CD4-positive, CD25-positive, alpha-beta regulatory T cell (primary cell): ENCODE data around the gene ZNF385A. TPM values are rescaled to one million over a fixed set of nuclear protein-coding genes. Genes with fewer than 3 reads are reported as not detected.

Experiments
- ATAC-seq, 2 donors: fragments of 150-1000 bp; cut with Tn5 transposase; one replicate each; pipeline ENCODE4 v1.10.0; 2021; ENCODE audit warnings: low read depth in 2 of 2, moderate number of reproducible peaks in 2 of 2, moderate library complexity in 1 of 2
- DNase-seq, 3 donors: peaks; one replicate each; pipeline versions ENCODE4 v3.0.0 to v3.0.0-alpha.2; 2012 to 2022; ENCODE audit warnings: mixed read lengths in 1 of 3
- H3K27ac ChIP-seq: one replicate; pipeline ENCODE4 v1.7.0; 2013; ENCODE audit warnings: mild to moderate bottlenecking, low read length; ENCODE audit not compliant: insufficient read depth, poor library complexity, severe bottlenecking
- H3K27me3 ChIP-seq: one replicate; pipeline ENCODE4 v1.7.0; 2013; ENCODE audit warnings: low read length; ENCODE audit not compliant: control insufficient read depth, insufficient read depth
- H3K36me3 ChIP-seq: one replicate; pipeline ENCODE4 v1.7.0; 2013; ENCODE audit warnings: mild to moderate bottlenecking, low read length, moderate library complexity; ENCODE audit not compliant: control insufficient read depth, insufficient read depth
- H3K4me1 ChIP-seq: 2 replicates; pipeline ENCODE4 v1.7.0; 2013; ENCODE audit warnings: mild to moderate bottlenecking, low read length; ENCODE audit not compliant: insufficient read depth, control insufficient read depth, poor library complexity, severe bottlenecking
- H3K4me3 ChIP-seq: one replicate; pipeline ENCODE4 v1.7.0; 2013; ENCODE audit warnings: low read depth, mild to moderate bottlenecking, low read length, moderate library complexity
- H3K9me3 ChIP-seq, 2 experiments: 1 replicate in 1 of 2; 2 replicates in 1 of 2; pipeline ENCODE4 v1.7.0; 2013; ENCODE audit warnings: low read length in 2 of 2, mild to moderate bottlenecking in 1 of 2, moderate library complexity in 1 of 2; ENCODE audit not compliant: control insufficient read depth in 2 of 2
- H3K27ac Mint-ChIP-seq, 3 donors: one replicate each; pipeline ENCODE4 v1.8.0; 2020 to 2022; ENCODE audit warnings: mild to moderate bottlenecking in 3 of 3, mixed read lengths in 3 of 3, moderate library complexity in 2 of 3
- H3K27me3 Mint-ChIP-seq: one replicate; pipeline ENCODE4 v1.8.0; 2022; ENCODE audit warnings: mild to moderate bottlenecking, mixed read lengths
- H3K36me3 Mint-ChIP-seq: one replicate; pipeline ENCODE4 v1.8.0; 2020; ENCODE audit warnings: mixed read lengths
- H3K4me1 Mint-ChIP-seq, 4 donors: one replicate each; pipeline ENCODE4 v1.8.0; 2020 to 2022; ENCODE audit warnings: mixed read lengths in 4 of 4, mild to moderate bottlenecking in 1 of 4
- H3K4me3 Mint-ChIP-seq, 4 donors: one replicate each; pipeline ENCODE4 v1.8.0; 2020 to 2022; ENCODE audit warnings: mild to moderate bottlenecking in 4 of 4, mixed read lengths in 4 of 4, moderate library complexity in 3 of 4
- H3K9me3 Mint-ChIP-seq, 7 donors: one replicate each; pipeline ENCODE4 v1.8.0; 2020 to 2022; ENCODE audit warnings: mixed read lengths in 7 of 7, mild to moderate bottlenecking in 3 of 7, moderate library complexity in 2 of 7
- polyA plus RNA-seq, 4 donors: library from polyadenylated mRNA; unstranded; fragments of 300-500 nt; fragmentation: Illumina TruSeq; gene quantifications; one replicate each; pipeline ENCODE4 v1.2.3, GENCODE V29; 2021
- total RNA-seq: library from RNA; stranded (reverse); gene quantifications from one replicate; pipeline ENCODE4 v1.2.3, GENCODE V29; 2022

The ZNF385A gene
- total and polyA plus RNA-seq, 5 donors from 2014 or later: 0.14 to 0.86 (median 0.17) TPM; not detected in 2

DNA sequence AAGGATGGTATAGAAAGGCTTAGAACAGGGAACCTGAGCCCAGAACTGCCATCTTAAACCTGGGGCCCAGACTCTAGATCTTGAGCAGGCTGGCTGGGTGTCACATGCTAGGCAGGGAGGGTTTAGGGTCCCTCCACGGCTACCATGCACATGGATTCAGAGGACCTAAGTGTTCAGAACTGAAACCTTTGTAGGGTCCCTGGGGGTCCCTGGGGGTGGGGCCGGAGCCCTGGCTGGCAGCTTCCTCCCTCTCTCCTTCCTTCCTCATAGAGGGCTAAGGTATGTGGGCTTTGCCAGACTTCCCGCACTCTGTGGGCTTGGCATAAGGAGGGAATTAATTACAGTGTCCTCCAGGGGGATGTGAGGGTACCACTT is 4.6 kb upstream of the ZNF385A start:
- H3K4me1 Mint-ChIP-seq: peaks cover 0 to 29% (median 7%) of the 10 kb centered on the region in 4 donors

DNA sequence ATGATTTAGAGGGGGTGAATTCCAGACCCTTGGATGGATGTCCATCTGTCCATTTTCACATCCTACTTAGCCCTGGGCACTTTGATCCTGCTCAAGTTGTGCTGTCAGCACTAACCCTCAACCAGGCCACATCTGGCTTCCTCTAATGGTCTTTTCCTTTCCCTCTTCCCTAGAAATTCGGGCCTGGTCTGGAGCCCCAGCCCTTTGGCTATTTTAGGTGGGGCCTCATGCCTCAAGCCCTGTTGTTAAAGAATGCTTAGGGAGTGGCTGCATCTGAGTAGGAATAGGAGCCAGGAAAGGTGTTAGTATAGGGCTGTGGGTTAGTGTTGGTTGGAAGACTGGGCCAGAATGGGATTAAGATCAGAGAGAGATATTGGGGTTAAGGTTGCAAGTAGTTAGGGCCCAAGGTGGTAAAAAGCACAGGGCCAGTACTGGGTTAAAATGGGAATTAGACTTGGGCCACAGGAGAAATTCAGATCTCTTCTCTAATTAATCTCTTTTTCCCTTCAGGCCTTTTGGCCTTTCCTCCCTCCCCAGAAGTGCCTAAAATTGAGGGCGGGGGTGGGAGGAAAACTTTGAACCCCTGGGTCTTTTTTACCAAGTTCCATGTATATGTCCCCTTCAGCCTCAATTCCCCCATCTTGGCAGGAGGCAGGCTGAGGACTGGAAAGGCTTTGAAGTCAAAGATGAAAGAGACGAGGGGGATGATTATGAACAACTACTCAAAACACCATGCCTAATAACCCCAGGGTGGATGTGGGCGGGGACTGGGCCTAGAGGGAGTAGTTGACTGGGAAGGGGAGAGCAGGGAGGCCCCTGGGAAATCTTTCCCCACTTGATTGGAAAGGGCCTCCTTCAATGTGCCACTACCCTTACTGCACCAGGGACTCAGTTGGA is 4.0 kb upstream of the ZNF385A start:
- no peak for ATAC-seq
- H3K27ac Mint-ChIP-seq: peak overlapping the region in 2 of 3 donors; percentile 48 to 55

More for the DNA sequence above, 4.6 kb upstream of the ZNF385A start:
- H3K27ac Mint-ChIP-seq: no peak overlapping the region
- no peaks in the 10 kb centered on the region for H3K9me3 ChIP-seq
- no peaks in the 10 kb centered on the region for H3K27me3 Mint-ChIP-seq
- no peaks in the 10 kb centered on the region for H3K27me3 ChIP-seq
- no peak overlapping the region for H3K27ac ChIP-seq
- H3K36me3 Mint-ChIP-seq: peaks cover 1% of the 10 kb centered on the region
- no peak for DNase-seq
- peaks cover 4% of the 10 kb centered on the region for H3K36me3 ChIP-seq
- no peaks in the 10 kb centered on the region for H3K9me3 Mint-ChIP-seq
- no peak overlapping the region for H3K4me3 ChIP-seq
- peaks cover 14% of the 10 kb centered on the region for H3K4me1 ChIP-seq
- ATAC-seq: no peak
- no peak overlapping the region for H3K4me3 Mint-ChIP-seq

DNA sequence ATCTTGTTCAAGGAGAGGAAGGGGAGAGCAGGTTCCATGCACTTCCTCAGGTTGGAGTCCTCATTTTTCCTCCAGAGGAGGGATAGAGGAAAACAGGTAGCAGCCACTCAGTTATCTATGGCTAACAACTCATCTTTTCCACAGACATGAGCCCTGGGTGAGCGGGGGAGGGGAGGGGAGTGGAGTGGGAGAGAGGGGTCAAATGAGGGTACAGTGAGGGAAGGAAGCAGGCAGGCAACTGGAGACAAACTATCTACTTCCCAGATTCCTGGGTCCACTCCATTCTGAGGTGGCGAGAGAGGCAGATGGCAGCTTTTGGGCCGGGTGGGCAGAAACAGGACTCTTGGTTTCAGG is 2.6 kb upstream of the ZNF385A start:
- ATAC-seq: no peak
- Histone ChIP-seq H3K27me3 (no peaks in the 10 kb centered on the region), H3K4me3 (no peak overlapping the region), H3K9me3 (no peaks in the 10 kb centered on the region), H3K4me1 (peaks cover 14% of the 10 kb centered on the region), H3K27ac (no peak overlapping the region), H3K36me3 (no peaks in the 10 kb centered on the region)
- no peak for DNase-seq
- Mint-ChIP-seq H3K4me1 (peaks cover 0 to 23% (median 4%) of the 10 kb centered on the region in 4 donors), H3K27me3 (no peaks in the 10 kb centered on the region), H3K36me3 (no peaks in the 10 kb centered on the region), H3K4me3 (no peak overlapping the region), H3K9me3 (no peaks in the 10 kb centered on the region), H3K27ac (peak overlapping the region in 1 of 3 donors; percentile 48)

More for the DNA sequence above, 4.0 kb upstream of the ZNF385A start:
- H3K27ac ChIP-seq: no peak overlapping the region
- peaks cover 14% of the 10 kb centered on the region for H3K4me1 ChIP-seq
- H3K4me3 ChIP-seq: no peak overlapping the region
- H3K9me3 Mint-ChIP-seq: no peaks in the 10 kb centered on the region
- H3K9me3 ChIP-seq: no peaks in the 10 kb centered on the region
- H3K4me3 Mint-ChIP-seq: peak overlapping the region in 1 of 4 donors; percentile 58
- no peaks in the 10 kb centered on the region for H3K27me3 ChIP-seq
- no peaks in the 10 kb centered on the region for H3K36me3 Mint-ChIP-seq
- peaks cover under 1% of the 10 kb centered on the region for H3K36me3 ChIP-seq
- H3K4me1 Mint-ChIP-seq: peaks cover 0 to 23% (median 4%) of the 10 kb centered on the region in 4 donors
- DNase-seq: no peak
- H3K27me3 Mint-ChIP-seq: no peaks in the 10 kb centered on the region

DNA sequence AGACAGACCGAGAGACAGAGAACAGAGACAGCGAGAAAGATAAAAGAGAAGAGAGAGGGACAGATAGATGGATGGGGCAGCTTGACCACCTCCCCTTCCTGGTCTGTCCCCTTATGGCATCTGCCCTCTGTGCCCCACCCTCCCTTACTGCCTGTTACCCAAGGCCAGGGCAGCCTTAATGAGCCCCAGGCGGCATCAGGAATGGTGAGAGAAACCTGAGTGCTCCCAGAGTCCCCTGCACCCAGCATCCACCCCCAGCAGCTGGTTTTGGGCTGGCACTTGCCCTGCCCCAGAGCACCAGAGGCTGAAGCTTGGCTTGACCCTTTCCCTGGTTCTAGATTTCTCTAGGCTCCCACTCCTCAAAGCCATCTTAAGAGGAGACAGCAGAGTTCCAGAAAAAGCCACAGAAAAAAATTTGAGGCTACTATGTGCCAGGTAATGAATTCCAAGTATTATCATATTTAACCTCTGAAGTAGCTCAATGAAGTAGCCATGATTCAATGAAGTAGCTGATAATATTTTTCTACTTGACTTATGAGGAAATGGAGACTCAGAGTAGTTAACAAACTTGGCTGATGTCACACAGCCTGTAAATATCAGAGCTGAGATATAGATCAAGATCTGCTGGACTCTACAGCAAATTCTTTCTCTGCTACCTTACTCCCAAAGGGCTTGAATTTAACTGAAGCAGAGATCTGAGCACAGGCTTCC is 2.0 kb upstream of the ZNF385A start:
- Mint-ChIP-seq H3K4me1 (peaks cover 0 to 18% (median 2%) of the 10 kb centered on the region in 4 donors), H3K4me3 (no peak overlapping the region), H3K27ac (peak overlapping the region in 1 of 3 donors; percentile 48), H3K9me3 (no peaks in the 10 kb centered on the region), H3K27me3 (peaks cover 1% of the 10 kb centered on the region), H3K36me3 (no peaks in the 10 kb centered on the region)
- Histone ChIP-seq H3K27ac (no peak overlapping the region), H3K36me3 (no peaks in the 10 kb centered on the region), H3K4me1 (peaks cover 10% of the 10 kb centered on the region), H3K4me3 (no peak overlapping the region), H3K9me3 (no peaks in the 10 kb centered on the region), H3K27me3 (no peaks in the 10 kb centered on the region)
- ATAC-seq (no peak), DNase-seq (no peak)

DNA sequence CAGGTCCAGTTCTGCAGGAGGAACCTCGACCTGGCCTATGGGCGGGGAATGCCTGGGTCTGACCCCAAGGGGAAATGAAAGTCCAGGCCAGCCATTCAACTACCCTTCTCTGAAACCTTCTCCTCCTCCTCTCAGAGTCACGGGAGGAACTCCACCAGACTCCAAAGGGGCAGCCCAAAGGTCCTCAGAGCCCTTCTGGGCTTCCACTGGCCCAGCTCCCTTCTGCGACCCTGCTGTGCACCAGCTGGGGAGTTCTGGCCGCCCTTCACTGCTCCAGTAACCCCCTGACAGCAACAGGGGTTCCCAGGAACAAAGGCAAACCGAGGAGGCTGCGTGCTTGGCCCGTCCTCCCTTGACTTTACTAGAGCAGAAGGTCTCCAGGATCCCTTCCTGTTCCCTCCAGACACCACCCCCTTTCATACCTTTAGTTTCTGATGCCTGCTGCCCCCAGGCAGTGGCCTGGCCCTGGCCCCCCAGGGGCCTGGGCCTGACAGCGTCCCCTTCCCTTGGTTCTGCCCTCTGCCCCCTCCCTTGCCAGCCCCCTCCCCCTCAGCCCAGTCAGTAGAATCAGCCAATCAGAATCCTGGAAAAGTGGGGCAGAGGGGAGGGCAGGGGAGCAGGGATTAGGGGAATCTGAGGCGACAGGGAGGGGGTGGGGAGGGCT is 850 bp upstream of the ZNF385A start:
- Histone ChIP-seq H3K27me3 (no peaks in the 10 kb centered on the region), H3K27ac (no peak overlapping the region), H3K4me1 (no peaks in the 10 kb centered on the region), H3K36me3 (no peaks in the 10 kb centered on the region), H3K4me3 (no peak overlapping the region), H3K9me3 (no peaks in the 10 kb centered on the region)
- Mint-ChIP-seq H3K4me3 (no peak overlapping the region), H3K27ac (no peak overlapping the region), H3K4me1 (peaks cover 0 to 14% (median 2%) of the 10 kb centered on the region in 4 donors), H3K9me3 (no peaks in the 10 kb centered on the region), H3K27me3 (peaks cover 4% of the 10 kb centered on the region), H3K36me3 (no peaks in the 10 kb centered on the region)
- ATAC-seq (no peak), DNase-seq (no peak)

DNA sequence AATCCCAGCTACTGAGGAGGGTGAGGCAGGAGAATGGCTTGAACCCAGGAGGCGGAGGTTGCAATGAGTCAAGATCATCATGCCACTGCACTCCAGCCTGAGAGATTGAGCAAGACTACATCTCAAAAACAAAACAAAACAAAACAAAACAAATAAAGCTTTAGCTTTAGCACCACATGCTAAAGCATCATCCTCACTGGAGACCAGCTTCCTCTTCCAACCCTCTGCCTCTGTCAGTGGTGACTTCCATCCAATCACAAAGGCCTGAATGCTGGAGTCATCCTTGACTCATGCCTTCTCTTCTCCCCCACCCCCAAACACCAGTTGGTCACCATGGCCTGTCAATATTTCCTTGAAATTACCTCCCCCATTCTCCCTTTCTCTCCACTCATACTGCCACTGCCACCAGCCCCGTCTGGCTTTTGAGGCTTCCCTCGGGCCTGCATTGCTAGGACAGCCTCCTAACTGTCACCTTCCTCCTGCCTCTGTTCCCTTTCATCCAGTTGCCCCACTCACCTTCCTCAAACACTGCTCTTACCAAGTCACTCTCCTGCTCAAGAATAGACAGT is 1.4 kb downstream of the ZNF385A start:
- no peaks in the 10 kb centered on the region for H3K9me3 Mint-ChIP-seq
- Histone ChIP-seq H3K4me1 (peaks cover 4% of the 10 kb centered on the region), H3K4me3 (no peak overlapping the region), H3K27ac (no peak overlapping the region), H3K9me3 (no peaks in the 10 kb centered on the region), H3K27me3 (no peaks in the 10 kb centered on the region), H3K36me3 (no peaks in the 10 kb centered on the region)
- H3K4me1 Mint-ChIP-seq: peaks cover 0 to 18% (median 5%) of the 10 kb centered on the region in 4 donors
- H3K27me3 Mint-ChIP-seq: peaks cover 4% of the 10 kb centered on the region
- DNase-seq (no peak), ATAC-seq (peak in 1 of 2 donors; percentile 7)
- no peak overlapping the region for H3K4me3 Mint-ChIP-seq
- peak overlapping the region in 1 of 3 donors; percentile 16 for H3K27ac Mint-ChIP-seq
- no peaks in the 10 kb centered on the region for H3K36me3 Mint-ChIP-seq

DNA sequence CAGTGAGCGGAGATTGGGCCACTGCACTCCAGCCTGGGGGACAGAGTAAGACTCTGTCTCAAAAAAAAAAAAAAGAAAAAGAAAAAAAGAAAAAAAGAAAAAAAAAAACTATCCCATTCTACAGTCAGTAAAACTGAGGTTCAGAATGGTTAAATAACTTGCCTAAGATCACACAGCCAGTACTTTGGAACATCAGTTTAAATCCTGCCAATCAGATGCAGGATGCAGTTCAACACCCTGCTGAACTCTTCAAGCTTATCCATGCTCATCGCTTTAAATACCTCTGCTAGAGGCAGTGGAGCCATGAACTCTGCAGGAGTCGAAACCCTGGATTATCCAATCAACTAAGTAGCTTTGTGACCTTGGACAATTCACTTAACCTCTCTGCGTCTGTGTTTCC is 3.4 kb downstream of the ZNF385A start:
- Mint-ChIP-seq H3K36me3 (no peaks in the 10 kb centered on the region), H3K4me3 (no peak overlapping the region), H3K27ac (no peak overlapping the region), H3K9me3 (no peaks in the 10 kb centered on the region), H3K27me3 (peaks cover 4% of the 10 kb centered on the region), H3K4me1 (peaks cover 0 to 12% (median 4%) of the 10 kb centered on the region in 4 donors)
- Histone ChIP-seq H3K9me3 (no peaks in the 10 kb centered on the region), H3K27ac (no peak overlapping the region), H3K4me3 (no peak overlapping the region), H3K36me3 (no peaks in the 10 kb centered on the region), H3K4me1 (peaks cover 4% of the 10 kb centered on the region), H3K27me3 (no peaks in the 10 kb centered on the region)
- ATAC-seq (no peak), DNase-seq (no peak)
